ENCODE results near the gene BLM.

BLM gene

GRCh38 chr15:90742087-90742486, 24.9 kb downstream of the BLM start:
- no peak for DNase-seq

DNA sequence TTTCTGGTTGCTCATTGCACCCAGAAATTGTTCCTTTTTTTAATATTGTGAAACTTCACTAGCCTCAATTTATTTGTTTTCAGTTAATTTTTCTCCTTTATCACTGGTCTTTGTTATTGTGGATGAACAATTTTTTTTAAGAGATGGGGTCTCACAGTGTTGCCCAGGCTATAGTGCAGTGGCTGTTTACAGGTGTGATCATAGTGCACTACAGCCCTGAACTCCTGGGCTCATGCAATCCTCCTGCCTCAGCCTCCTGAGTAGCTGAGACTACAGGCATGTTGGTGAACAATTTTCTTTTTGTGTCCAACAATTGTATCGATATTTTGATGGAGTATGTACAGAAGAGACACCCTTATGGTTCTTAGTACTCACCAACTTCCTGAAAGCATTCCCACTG, 26.3 kb downstream of the BLM start:
- no peak for DNase-seq

DNA sequence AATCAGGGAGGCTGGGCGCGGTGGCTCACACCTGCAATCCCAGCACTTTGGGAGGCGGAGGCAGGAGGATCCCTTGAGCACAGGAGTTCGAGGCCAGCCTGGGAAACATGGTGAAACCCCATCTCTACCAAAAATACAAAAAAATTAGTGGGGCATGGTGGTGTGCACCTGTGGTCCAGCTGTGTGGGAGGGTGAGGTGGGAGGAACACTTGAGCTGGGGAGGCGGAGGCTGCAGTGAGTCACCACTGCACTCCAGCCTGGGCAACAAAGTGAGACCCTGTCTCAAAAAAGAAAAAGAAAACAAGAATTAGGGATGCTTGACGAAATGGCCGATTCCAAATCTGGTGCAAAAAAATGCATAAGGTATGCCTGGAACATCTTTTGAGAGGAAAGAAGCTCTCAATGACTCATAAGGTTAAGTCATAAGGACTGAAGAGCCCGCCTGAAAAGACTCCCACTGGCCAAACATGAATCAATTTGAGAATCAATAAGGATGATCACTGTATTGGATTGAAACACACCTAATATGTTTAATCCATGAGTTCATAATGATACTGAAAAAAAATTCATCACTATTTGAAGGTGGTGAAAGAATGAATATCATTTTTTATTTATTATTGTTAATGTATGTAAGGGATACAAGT, 27.7 kb downstream of the BLM start:
- DNase-seq = no peak

GRCh38 chr15:90749754-90750153, 32.6 kb downstream of the BLM start:
- DNase-seq = no peak

GRCh38 chr15:90750186-90750585, 33.0 kb downstream of the BLM start:
- peak; percentile 16 for DNase-seq

DNA sequence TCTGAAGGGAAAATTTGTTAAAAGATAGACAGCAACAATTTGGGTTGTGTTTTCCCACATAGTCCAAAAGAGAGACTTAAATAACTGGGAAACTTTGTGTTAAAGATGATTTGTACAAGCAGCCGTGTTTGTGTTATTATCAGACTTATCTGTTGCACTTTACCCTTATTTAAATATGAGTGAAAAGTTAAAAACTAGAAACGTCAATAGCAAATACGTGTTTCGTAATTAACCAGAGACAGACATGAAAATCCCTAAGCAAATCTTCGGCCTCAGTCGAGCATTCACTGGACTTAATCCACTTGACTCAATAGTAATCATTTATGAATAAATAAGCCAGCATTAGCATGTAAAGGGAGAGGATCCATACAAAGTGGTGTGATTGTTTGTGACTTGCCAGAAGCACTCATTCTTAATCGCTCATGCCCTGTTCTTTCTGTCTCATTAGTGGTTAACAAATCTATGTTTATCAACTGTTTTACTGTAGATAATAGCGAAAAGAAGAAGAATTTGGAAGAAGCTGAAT, 34.2 kb downstream of the BLM start:
- DNase-seq = no peak

- DNase-seq = no peak
Measured at GRCh38 chr15:90756916-90757315, 39.8 kb downstream of the BLM start.

DNA sequence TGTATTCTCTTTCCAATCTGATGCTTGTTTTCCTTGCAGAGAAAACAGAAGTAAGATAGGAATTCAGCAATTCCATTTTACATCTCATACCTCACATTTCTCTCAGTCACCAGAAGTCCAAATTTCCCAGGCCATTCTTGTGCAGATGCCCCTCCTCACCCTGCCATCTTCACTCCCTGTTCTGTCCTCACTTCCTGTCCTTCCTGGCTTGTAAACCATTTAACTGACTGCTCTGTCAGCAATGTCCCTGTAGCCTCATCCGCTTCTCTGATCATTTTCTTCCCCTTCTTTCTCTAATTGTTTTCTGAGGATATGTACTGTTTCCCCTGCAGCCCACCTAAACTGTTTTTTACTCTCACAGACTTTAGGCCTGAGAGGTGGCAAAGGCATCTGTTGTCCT, 40.3 kb downstream of the BLM start:
- DNase-seq = no peak

GRCh38 chr15:90760661-90761232, 43.6 kb downstream of the BLM start:
- no peak for DNase-seq

DNA sequence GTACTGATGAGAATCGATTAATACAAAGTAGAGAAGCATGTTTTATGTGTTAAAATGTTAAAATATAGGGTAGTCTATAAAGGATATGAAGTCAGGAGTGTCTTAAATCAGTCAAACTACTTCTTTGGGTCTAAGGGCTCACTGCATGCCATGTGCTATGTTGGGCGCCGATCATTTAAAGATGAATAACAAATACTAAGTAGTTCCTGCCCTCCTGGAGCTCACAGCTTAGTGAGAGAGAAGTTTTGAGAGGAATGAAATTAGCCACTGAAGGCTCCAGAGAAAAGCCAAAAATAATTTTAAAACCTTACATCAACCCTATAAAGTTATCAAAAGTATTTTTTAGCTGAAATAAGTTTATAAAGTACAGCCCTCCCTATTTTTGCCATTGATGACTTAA, 44.5 kb downstream of the BLM start:
- DNase-seq = no peak

DNA sequence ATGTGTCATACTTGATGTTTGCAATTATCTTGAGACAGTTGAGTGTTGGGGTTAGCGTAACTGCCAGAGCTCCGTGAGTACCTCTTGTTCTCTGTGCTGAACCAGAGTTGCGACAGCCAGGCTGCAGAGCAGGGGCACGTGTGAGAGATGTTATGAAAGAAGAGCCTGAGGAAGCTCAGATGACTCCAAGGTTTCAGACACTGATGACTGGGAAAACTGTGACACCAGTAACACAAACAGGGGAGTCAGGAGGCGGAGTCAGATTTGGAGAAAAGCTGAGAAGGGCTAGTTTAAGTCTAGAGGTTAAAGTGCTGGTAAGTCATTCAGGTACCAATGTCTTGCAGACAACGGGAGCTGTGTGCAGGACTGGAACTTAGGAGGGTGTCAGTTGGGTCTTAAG, 45.0 kb downstream of the BLM start:
- DNase-seq = no peak

- no peak for DNase-seq
Measured at GRCh38 chr15:90763366-90764099, 46.4 kb downstream of the BLM start.

DNA sequence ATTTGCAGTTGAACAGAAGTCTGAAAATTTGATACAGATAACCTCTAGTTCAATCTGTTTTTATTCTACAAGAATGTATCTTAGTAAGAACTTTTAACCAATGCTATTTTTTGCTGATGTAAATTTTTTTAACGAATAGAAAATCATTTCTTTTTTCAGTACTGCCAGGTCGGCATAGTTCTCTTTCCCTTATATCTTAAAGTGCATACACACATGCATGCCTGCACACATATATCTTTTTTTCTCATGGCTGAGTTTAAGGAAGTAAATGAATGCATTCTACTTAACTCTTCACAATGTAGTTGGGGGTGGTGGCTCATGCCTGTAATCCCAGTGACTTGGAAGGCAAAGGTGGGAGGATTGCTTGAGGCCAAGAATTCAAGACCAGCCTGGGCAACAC, 48.4 kb downstream of the BLM start:
- DNase-seq = no peak

- DNase-seq = no peak
Measured at GRCh38 chr15:90765966-90766365, 48.8 kb downstream of the BLM start.

DNA sequence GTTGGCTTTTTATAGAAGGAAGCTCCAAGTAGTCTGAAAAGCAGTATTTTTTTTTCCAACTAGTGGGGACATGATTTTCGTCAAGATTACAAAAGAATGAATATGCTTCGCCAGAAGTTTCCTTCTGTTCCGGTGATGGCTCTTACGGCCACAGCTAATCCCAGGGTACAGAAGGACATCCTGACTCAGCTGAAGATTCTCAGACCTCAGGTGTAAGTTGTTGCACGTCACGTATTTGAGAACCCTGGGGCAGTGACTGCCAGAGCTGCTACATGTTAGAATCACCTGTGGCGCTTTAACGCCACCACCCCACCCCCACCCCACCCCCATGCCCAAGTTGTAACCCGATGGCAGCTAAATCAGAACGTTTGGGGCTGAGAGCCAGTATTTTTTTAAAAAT, 52.2 kb downstream of the BLM start:
- no peak for DNase-seq

DNA sequence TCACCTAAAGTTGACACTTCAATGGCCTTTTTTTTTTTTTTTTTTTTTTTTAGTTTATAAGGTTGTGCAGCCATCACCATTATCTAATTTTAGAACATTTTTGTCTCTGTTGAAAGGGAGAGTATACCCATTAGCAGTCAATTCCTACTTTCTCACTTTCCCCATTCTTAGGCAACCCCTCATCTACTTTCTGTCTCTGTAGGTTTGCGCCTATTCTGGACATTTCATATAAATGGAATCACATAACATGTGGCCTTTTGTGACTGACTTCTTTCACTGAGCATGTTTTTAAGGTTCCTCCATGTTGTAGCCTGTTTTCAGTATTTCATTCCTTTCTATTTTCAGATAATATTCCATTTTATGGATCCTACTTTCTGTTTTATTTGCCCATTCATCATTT, 56.3 kb downstream of the BLM start:
- DNase-seq = no peak

- no peak for DNase-seq
Measured at GRCh38 chr15:90774731-90775514, 57.8 kb downstream of the BLM start.

DNA sequence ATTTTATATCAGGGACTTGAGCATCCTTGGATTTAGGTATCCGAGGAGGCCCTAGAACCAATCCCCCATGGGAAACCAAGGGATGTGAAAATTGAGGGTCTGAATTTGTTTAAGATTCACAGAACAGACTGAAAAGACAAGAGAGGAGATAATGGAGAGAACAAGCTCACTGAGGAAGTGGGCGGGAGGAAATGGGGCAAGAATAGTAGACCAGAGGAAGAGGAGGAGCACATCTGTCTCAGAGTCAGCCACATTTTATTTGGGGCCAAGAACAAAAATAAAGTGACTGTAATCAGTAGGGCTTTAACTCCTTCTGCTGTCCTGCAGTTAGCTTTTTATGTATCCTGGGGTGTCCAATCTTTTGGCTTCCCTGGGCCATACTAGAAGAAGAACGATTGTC, 63.8 kb downstream of the BLM start:
- DNase-seq = no peak

DNA sequence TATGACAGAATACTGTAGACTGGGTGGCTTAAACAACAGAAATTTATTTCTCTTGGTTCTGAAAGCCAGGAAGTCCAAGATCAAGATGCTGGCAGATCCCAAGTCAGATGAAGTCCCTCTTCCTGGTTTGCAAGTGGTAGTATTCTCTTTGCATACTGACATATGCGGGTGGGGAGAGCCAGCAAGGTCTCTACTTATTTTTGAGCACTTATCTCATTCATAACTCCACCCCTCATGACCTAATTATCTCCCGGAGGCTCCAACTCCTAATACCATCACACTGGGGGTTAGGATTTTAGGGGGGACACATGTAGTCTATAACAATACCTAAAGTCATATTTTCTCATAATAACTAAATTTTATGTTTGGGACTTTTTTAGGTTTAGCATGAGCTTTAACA, 65.3 kb downstream of the BLM start:
- no peak for DNase-seq

DNA sequence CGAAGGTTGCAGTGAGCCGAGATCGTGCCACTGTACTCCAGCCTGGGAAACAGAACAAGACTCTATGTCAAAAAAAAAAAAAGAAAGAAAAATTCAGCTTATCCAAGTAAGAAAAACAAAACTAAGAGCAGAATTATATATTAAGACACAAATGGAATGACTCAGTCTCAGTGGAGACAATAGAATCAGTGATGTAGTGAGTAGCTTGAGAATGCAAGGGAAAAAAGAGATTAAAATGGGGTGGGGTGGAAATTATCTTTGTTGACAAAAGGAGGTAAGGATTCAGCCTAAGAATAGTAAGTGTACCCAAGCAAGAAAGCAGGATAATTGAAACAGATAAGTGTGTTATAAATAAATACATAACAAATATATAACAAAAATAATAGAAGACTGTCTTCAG, 70.7 kb downstream of the BLM start:
- DNase-seq = no peak

DNA sequence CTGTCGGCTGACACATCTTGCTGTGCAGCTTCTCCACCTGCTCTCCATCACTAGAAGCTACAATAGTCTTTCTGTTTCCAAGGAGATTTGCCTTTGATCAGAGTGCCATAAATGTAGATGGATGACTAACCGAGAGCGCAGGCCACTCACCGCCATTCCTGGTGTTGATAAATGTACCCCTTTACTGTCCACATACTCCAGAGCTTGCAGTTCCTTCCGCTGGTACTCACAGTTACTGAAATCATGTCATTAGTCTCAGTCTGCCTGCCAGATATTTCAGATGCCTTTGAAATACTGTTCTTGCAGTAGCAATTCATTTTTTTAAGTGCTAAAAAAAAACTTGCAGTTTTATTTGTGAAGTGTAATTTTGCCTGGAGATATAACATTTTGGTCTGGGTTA, 72.3 kb downstream of the BLM start:
- DNase-seq = no peak

DNA sequence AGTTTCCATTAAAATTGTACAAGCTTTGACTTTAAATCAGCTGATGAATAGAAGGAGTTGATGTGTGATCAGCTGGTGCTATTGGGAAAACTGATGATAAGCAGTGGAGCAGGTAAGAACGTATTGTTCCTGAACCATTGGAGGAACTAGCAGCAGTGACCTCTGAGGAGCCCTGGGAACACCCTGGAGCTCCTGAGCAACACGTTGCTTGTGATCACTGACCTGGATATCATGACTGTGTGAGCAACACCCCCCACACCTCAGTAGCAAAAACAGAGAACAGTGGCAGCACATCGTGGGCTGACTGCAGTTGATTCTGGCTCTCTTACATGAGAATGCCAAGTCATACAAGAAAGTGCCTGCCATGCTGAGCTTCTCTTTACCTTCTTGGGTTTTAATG, 72.9 kb downstream of the BLM start:
- no peak for DNase-seq

DNA sequence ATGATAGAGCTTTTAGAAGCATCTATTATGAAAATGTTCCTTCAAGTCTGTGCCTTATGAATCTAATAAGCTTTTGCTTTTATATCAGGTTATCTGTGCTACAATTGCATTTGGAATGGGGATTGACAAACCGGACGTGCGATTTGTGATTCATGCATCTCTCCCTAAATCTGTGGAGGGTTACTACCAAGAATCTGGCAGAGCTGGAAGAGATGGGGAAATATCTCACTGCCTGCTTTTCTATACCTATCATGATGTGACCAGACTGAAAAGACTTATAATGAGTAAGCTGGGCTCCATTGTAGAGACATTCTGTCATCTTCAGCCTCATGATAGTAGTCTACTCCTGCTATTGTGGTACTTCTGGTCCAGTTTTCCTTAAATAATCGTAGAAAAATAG, 73.4 kb downstream of the BLM start:
- DNase-seq = no peak

GRCh38 chr15:90794538-90794937, 77.4 kb downstream of the BLM start:
- no peak for DNase-seq
